AG04450 (cell line): ENCODE measurements around the gene GNB1L. TPM values are rescaled to one million over a fixed set of nuclear protein-coding genes. Genes with fewer than 3 reads are reported as not detected.

Source experiments
- CTCF ChIA-PET: fragments of 300-600, 350-600 bp; formaldehyde crosslinking; extraction: SDS; loops from one replicate; lab custom pipeline; 2022; ENCODE audit warnings: antibody characterized with exemption, inconsistent platforms; lab: Charles Lee
- POLR2A ChIA-PET: fragments of 350-600 bp; formaldehyde crosslinking; extraction: SDS; loops from one replicate; lab custom pipeline; 2021; ENCODE audit warnings: antibody characterized with exemption, inconsistent platforms; lab: Yijun Ruan, JAX
- DNase-seq: peaks from one replicate; pipeline ENCODE4 v3.0.0-alpha.2; 2011; ENCODE audit warnings: low read depth, low spot score
- H3K27ac ChIP-seq: one replicate; pipeline ENCODE4 v1.5.1; 2012; ENCODE audit warnings: low read depth, low read length, control low read depth
- H3K27me3 ChIP-seq: one replicate; pipeline ENCODE4 v1.6.0; 2012; ENCODE audit warnings: low read length; ENCODE audit not compliant: control insufficient read depth, insufficient read depth
- H3K4me3 ChIP-seq: 2 replicates; pipeline ENCODE4 v1.5.1; 2011; ENCODE audit warnings: mild to moderate bottlenecking, low read depth, low read length, control low read depth
- H3K9me3 ChIP-seq: 2 replicates; pipeline ENCODE4 v1.5.1; 2012; ENCODE audit warnings: low read length; ENCODE audit not compliant: control insufficient read depth, insufficient read depth
- polyA minus RNA-seq: library from RNA; depleted of rRNA, polyadenylated mRNA; stranded (reverse); fragments of >200 nt; gene quantifications from 2 replicates; pipeline ENCODE4 v1.2.3, GENCODE V29; 2011; rRNA and poly(A)+ RNA removed
- polyA plus RNA-seq: library from polyadenylated mRNA; depleted of rRNA; stranded (reverse); fragments of >200 nt; gene quantifications from 2 replicates; pipeline ENCODE4 v1.2.3, GENCODE V29; 2011; rRNA removed
- TF ChIP-seq, protein P1 (sequence below): IDR thresholded peaks from 2 replicates; pipeline ENCODE4 v1.5.1; 2011; ENCODE audit warnings: low read depth, low read length, control low read depth, inconsistent platforms

Gene GNB1L
- polyA plus RNA-seq (1.3 and 1.6 TPM in 2 replicates), polyA minus RNA-seq (0.43 and 0.46 TPM in 2 replicates)

DNA sequence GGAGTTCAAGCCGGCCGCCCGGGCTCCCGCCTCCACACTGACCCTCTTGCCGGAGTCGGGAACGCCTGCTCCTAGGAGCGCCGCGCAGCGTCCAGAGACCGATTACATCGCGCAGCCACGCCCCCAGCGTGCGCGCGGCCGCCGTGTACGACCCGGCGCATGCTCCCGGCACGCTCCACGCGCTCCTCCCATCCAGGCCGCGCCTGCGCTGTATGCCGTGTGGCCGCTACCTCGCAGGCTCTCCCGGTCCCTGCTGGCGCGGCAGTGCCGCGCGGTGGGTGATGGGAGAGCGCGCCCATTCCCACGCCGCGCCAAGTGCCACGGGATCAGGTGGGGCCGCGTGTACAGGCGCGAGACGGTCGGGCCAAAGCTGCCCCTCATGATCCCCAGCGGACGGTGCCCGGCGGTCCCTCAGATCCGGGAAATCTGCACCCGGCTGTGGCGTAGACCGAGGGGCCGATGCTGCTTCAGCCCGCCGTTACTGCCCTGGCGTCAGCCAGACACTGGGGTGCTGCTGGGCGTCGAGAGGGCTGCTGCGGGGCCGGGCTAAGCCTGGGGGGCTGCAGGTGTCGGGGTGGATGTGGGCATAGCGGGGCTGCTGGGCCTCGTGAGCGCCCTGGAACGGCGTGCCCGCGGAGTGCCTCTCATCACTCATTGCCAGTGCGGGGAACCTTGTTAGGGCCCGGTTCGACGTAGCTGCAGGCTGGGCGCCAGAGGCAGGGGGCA lies at the start of gene GNB1L, which contains the start of gene RTL10:
Gene GNB1L, minus strand, starts transcription at position 97 of the 726 bp plus-strand sequence. CDS start 33,519 bp downstream, outside the sequence.
Gene RTL10, minus strand, starts transcription at position 97 of the 726 bp plus-strand sequence. CDS start 2,613 bp downstream, outside the sequence.
- Histone ChIP-seq H3K4me3 (peak within 1 kb of the TSS; percentile 87), H3K9me3 (no peaks in the 10 kb centered on the region; the same call in 1 of the 2 replicates), H3K27ac (peak within 1 kb of the TSS; percentile 84), H3K27me3 (no peaks in the 10 kb centered on the region)
- TF ChIP-seq, protein P1, sequence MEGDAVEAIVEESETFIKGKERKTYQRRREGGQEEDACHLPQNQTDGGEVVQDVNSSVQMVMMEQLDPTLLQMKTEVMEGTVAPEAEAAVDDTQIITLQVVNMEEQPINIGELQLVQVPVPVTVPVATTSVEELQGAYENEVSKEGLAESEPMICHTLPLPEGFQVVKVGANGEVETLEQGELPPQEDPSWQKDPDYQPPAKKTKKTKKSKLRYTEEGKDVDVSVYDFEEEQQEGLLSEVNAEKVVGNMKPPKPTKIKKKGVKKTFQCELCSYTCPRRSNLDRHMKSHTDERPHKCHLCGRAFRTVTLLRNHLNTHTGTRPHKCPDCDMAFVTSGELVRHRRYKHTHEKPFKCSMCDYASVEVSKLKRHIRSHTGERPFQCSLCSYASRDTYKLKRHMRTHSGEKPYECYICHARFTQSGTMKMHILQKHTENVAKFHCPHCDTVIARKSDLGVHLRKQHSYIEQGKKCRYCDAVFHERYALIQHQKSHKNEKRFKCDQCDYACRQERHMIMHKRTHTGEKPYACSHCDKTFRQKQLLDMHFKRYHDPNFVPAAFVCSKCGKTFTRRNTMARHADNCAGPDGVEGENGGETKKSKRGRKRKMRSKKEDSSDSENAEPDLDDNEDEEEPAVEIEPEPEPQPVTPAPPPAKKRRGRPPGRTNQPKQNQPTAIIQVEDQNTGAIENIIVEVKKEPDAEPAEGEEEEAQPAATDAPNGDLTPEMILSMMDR = peak; percentile 20; the same call in 1 of the 2 replicates
- CTCF ChIA-PET = interaction anchor here (0.7 to 1.6 kb wide), 2 partner anchors 124 to 125 kb away, joined by 3 to 7 read pairs; no protein-coding TSS in a partner anchor
- peak; percentile 88 for DNase-seq
- POLR2A ChIA-PET = interaction anchor here (0.7 to 1.3 kb wide), 7 partner anchors 10 to 103 kb away, joined by 3 to 6 read pairs (median 3); no protein-coding TSS in a partner anchor

- Histone ChIP-seq H3K9me3 (no peaks in the 10 kb centered on the region; the same call in 1 of the 2 replicates), H3K4me3 (no peak overlapping the region), H3K27ac (no peak overlapping the region), H3K27me3 (no peaks in the 10 kb centered on the region)
- DNase-seq = no peak
- TF ChIP-seq, protein P1 = no peak
- ChIA-PET CTCF (interaction anchor here (1.2 to 7.0 kb wide), 2 partner anchors 43 to 174 kb away, joined by 4 to 49 read pairs; no protein-coding TSS in a partner anchor), POLR2A (interaction anchor here (1.1 to 1.4 kb wide), 2 partner anchors 49 to 174 kb away, joined by 3 to 4 read pairs; no protein-coding TSS in a partner anchor)
Observed at GRCh38 chr22:19904174-19904856, 49.6 kb upstream of the GNB1L start.

DNA sequence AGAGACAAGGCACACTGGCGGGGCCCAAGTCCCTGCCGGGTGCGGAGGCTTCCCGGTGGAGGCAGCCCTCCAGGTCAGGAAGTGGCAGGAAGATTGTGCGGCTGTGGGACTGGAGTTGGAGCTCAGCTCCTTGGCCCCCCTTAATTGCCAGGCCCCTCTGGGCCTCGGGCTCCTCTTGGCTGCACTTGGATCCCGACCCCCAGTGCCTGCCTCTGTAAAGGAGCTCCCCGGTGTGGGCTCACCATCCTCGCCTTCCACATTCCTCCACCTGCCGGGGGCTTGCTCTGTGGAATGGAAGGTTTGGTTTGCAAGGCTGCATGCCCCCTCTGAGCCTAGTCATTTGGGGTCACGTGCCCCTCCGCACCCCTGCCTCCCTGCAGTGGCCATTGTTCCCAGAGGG lies 48.8 kb upstream of the GNB1L start:
- POLR2A ChIA-PET = no interaction called here
- Histone ChIP-seq H3K27me3 (no peaks in the 10 kb centered on the region), H3K27ac (no peak overlapping the region), H3K4me3 (no peak overlapping the region), H3K9me3 (no peaks in the 10 kb centered on the region; the same call in 1 of the 2 replicates)
- CTCF ChIA-PET = interaction anchor here (7.0 kb wide), 1 partner anchor 173 kb away, joined by 49 read pairs; no protein-coding TSS in a partner anchor
- DNase-seq = no peak
- TF ChIP-seq, protein P1 = no peak

GRCh38 chr22:19903031-19903430 lies 48.4 kb upstream of the GNB1L start:
- no peak for DNase-seq
- CTCF ChIA-PET = interaction anchor here (7.0 kb wide), 1 partner anchor 173 kb away, joined by 49 read pairs; no protein-coding TSS in a partner anchor
- no peaks in the 10 kb centered on the region; the same call in 1 of the 2 replicates for H3K9me3 ChIP-seq
- no peaks in the 10 kb centered on the region for H3K27me3 ChIP-seq
- no peak overlapping the region for H3K4me3 ChIP-seq
- POLR2A ChIA-PET = no interaction called here
- TF ChIP-seq, protein P1 = no peak
- no peak overlapping the region for H3K27ac ChIP-seq
